Muscle layer of duodenum (tissue), 2 donors: Measurements from ENCODE around the gene RCOR3.
"Not testable (repeated sequence)": the region's sequence is repeated elsewhere in the genome, so short reads cannot be mapped to it uniquely, and the experiment has no call there.

Experiments
- H3K27ac ChIP-seq: one replicate; pipeline ENCODE4 v1.7.0; 2013; ENCODE audit warnings: mild to moderate bottlenecking, low read length
- H3K27me3 ChIP-seq: one replicate; pipeline ENCODE4 v1.7.0; 2013; ENCODE audit warnings: low read depth, mild to moderate bottlenecking, control low read depth, low read length
- H3K36me3 ChIP-seq, 2 donors: one replicate each; pipeline ENCODE4 v1.7.0; 2013; ENCODE audit warnings: low read length in 2 of 2, control low read depth in 1 of 2, mild to moderate bottlenecking in 1 of 2; ENCODE audit not compliant: insufficient read depth in 2 of 2, control insufficient read depth in 1 of 2
- H3K4me1 ChIP-seq, 2 donors: one replicate each; pipeline ENCODE4 v1.7.0; 2013; ENCODE audit warnings: low read length in 2 of 2, mild to moderate bottlenecking in 2 of 2, control low read depth in 1 of 2, moderate library complexity in 1 of 2; ENCODE audit not compliant: insufficient read depth in 2 of 2, control insufficient read depth in 1 of 2
- H3K4me3 ChIP-seq, 2 donors: one replicate each; pipeline ENCODE4 v1.7.0; 2013; ENCODE audit warnings: low read length in 2 of 2, low read depth in 1 of 2, mild to moderate bottlenecking in 1 of 2
- H3K9me3 ChIP-seq, 2 donors: one replicate each; pipeline ENCODE4 v1.7.0; 2013; ENCODE audit warnings: low read length in 2 of 2, control low read depth in 1 of 2, mild to moderate bottlenecking in 1 of 2; ENCODE audit not compliant: control insufficient read depth in 1 of 2
- donor health status: healthy.

RCOR3 gene

DNA sequence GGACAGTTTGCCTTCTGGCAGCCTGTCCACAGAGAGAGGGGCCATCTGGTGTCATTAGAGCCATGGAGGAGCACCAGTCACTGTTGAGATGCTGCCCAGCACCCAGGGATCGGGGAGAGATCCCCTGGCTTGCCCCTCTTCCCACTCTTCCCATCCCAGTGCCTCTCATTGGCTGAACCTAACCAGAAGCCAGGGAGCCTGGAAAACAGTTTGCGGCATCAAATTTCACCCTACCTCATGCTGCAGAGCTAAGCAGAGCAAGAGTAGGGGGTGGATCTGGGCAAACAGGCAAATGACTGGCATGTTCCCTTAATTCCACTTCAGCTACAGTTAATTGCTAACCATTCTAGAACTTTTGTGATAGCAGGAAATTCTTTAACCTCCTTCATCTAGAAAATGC is 86.6 kb downstream of the RCOR3 start:
- Histone ChIP-seq H3K36me3 (no peaks in the 10 kb centered on the region), H3K9me3 (no peaks in the 10 kb centered on the region), H3K27me3 (no peaks in the 10 kb centered on the region), H3K4me1 (peaks cover 0 to 6% of the 10 kb centered on the region in 2 donors), H3K27ac (no peak overlapping the region), H3K4me3 (no peak overlapping the region)

DNA sequence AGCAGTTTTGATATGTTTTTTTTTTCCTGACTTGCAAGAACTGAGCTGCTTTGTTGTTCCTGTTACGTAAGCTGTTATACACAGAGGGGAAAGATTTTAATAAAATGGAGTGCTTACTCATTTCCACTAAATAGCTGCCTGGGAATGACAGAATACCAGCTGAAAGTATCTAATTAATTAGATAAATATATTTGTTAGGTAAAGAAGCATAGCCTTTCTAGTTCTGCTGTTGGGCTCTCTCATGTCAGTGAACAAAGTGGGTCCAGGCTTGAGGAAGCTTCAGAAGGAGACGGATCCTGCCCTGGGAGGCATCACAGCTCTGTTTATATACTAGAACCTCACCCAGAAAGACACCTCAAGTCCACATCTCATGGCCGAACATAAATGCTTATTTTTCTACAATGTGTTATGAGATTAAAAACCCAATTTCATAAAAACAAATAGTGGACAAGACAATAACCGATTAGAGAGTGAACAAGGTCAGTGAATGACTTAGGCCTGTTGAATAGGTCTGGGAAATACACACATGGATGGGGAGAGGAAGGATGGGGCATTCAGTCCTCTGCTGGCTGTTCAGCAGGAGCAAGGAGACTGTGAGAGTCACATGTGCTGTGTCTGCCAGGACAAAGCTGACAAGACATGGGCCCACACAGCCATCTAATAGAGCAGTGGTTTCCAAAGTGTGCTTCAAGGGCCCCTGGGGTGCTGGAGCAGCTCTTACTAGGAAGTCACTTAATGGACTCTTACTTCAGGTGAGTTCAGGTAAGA is 88.1 kb downstream of the RCOR3 start:
- Histone ChIP-seq H3K4me3 (no peak overlapping the region), H3K4me1 (peaks cover 0 to 6% of the 10 kb centered on the region in 2 donors), H3K36me3 (peaks cover 0 to 3% of the 10 kb centered on the region in 2 donors), H3K9me3 (no peaks in the 10 kb centered on the region), H3K27me3 (no peaks in the 10 kb centered on the region), H3K27ac (no peak overlapping the region)

DNA sequence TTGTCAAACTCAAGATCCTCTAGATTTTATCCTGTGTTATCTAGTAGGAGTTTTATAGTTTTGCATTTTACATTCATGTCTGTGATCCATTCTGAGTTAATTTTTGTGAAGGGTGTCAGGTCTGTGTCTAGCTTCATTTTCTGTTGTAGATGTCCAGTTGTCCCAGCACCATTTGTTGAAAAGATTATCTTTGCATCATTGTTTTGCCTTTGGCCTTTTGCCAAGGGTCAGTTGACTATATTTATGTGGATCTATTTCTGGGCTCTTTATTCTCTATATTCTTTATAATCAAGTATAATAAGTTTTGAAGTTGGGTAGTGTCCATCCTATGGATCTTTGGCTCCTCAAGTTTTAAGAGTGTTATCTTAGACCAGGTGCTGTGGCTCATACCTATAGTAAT is 89.4 kb downstream of the RCOR3 start:
- Histone ChIP-seq H3K4me3 (no peak overlapping the region), H3K9me3 (no peaks in the 10 kb centered on the region), H3K27ac (no peak overlapping the region), H3K27me3 (no peaks in the 10 kb centered on the region), H3K4me1 (peaks cover 0 to 6% of the 10 kb centered on the region in 2 donors), H3K36me3 (peaks cover 0 to 7% of the 10 kb centered on the region in 2 donors)

DNA sequence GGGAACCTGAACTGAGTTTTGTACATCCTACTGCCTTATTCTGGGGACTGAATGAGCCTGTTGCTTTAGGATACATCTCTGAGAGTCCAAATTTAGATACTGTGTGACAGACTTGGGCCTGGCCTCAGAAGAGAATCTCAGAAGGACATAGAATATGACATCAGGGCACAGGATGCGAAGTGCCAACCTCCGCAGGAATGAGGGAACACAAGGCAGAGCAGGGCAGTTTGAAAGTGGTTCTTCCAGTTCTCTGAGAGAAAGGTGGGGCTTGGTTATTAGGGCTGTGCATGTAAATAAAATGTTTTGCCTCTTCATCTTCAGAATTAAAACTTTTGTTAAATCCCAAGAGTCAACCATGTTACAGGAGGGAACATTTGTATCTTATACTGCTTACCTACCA is 90.6 kb downstream of the RCOR3 start:
- H3K27ac ChIP-seq: no peak overlapping the region

DNA sequence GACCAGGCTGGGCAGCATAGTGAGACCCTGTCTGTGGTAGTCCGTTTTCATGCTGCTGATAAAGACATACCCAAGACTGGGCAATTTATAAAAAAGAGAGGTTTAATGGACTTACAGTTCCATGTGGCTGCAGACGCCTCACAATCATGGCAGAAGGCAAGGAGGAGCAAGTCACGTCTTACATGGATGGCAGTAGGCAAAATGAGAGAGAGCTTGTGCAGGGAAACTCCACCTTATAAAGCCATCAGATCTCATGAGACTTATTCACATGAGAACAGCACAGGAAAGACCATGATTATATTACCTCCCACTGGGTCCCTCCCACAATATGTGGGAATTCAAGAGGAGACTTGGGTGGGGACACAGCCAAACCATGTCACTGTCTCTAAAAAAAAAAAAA is 92.9 kb downstream of the RCOR3 start:
- H3K4me3 ChIP-seq, H3K9me3 ChIP-seq, H3K27ac ChIP-seq, H3K27me3 ChIP-seq, H3K4me1 ChIP-seq: not testable (repeated sequence)
- H3K36me3 ChIP-seq: peaks cover 13 to 37% of the 10 kb centered on the region in 2 donors

More for the DNA sequence above, 90.6 kb downstream of the RCOR3 start:
- H3K9me3 ChIP-seq: no peaks in the 10 kb centered on the region
- H3K4me3 ChIP-seq: no peak overlapping the region
- peaks cover 6 to 18% of the 10 kb centered on the region in 2 donors for H3K36me3 ChIP-seq
- no peaks in the 10 kb centered on the region for H3K27me3 ChIP-seq
- H3K4me1 ChIP-seq: peaks cover 0 to 6% of the 10 kb centered on the region in 2 donors

DNA sequence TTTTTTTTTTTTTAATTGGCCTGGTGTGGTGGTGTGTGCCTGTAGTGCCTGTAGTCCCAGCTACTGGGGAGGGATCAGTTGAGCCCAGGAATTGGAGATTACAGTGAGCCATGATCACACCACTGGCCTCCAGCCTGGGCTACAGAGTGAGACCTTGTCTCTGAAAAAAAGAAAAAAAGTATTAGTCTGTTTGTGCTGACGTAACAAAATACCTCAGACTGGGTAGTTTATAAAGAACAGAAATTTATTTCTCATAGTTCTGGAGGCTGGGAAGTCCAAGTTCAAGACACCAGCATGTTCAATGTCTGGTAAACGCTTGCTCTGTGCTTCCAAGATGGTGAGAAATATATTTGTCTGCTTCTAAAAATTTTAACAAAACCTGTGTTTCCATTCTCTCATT is 93.3 kb downstream of the RCOR3 start:
- no peaks in the 10 kb centered on the region for H3K9me3 ChIP-seq
- H3K4me3 ChIP-seq: no peak overlapping the region
- H3K27me3 ChIP-seq: no peaks in the 10 kb centered on the region
- no peak overlapping the region for H3K27ac ChIP-seq
- peaks cover 0 to 5% of the 10 kb centered on the region in 2 donors for H3K4me1 ChIP-seq
- H3K36me3 ChIP-seq: peaks cover 13 to 37% of the 10 kb centered on the region in 2 donors

DNA sequence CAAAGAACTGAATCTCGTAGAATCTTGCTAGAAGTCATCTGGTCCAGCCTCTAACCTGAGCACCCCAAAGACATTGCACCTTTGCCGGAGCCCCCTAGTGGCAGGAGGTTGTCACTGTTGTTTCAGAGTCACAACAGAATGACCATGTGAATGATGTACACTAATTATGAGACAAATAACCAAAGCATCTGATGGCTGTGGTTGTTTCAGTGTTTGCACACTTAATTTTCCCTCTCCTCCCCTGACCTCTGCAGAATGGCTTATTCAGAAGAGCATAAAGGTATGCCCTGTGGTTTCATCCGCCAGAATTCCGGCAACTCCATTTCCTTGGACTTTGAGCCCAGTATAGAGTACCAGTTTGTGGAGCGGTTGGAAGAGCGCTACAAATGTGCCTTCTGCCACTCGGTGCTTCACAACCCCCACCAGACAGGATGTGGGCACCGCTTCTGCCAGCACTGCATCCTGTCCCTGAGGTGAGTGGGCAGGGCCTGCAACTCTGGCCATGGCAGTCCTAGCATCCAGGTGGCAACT is 93.9 kb downstream of the RCOR3 start:
- H3K4me3 ChIP-seq: no peak overlapping the region
- no peak overlapping the region for H3K27ac ChIP-seq
- H3K9me3 ChIP-seq: no peaks in the 10 kb centered on the region

DNA sequence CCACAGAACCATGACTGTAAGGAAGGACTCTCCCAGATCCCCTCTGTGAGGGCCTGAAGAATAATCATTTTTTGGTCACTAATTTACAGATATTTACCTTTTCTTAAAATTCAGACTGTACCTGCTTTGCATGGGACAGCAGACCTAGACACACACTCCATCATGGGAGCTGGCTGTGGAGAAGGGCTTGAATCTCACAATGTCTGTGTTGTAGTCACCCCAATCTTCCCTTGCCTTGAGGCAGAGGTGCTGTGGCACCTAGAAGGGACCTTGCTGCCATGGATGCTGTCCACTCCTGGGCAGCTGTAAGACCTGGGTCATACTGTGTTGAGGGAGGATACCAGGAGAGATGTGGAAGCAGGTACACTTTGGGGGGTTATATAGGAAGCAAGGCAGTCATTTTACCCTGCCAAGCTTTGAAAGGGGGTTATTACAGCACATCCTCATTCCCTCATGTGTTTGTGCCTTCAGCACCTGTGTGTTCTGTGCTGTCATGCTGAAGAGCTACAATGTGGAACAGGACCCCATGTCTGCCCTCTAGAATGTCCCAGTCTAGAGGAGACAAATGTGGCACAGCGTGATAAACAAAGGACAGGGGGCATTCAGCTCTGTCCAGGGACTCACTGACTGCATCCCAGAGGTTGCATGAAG is 94.5 kb downstream of the RCOR3 start:
- no peaks in the 10 kb centered on the region for H3K27me3 ChIP-seq
- no peak overlapping the region for H3K27ac ChIP-seq
- no peaks in the 10 kb centered on the region for H3K9me3 ChIP-seq
- H3K36me3 ChIP-seq: peaks cover 13 to 37% of the 10 kb centered on the region in 2 donors
- H3K4me1 ChIP-seq: no peaks in the 10 kb centered on the region
- H3K4me3 ChIP-seq: no peak overlapping the region

More for the DNA sequence above, 93.9 kb downstream of the RCOR3 start:
- Histone ChIP-seq H3K27me3 (no peaks in the 10 kb centered on the region), H3K36me3 (peaks cover 13 to 37% of the 10 kb centered on the region in 2 donors), H3K4me1 (no peaks in the 10 kb centered on the region)

DNA sequence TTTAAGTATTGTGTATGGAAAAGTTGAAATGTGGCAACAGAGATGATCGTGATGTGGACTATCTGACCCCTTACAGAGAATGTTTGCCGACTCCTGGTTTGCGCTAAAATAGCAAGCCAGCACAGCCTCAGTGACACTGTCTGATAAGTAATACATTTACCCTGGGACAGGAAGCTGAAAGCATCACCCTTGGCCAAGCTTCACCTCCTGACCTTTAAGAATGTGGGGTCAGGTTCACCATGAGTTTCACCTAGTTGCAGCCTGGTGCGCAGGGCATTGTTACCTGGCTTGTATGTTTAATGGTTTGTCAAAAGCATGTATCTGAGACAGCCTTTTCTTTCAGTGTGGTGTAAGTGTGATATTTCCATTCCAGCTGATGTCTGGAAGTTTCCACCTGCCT is 96.7 kb downstream of the RCOR3 start:
- Histone ChIP-seq H3K4me3 (no peak overlapping the region), H3K4me1 (no peaks in the 10 kb centered on the region), H3K36me3 (peaks cover 25 to 57% of the 10 kb centered on the region in 2 donors), H3K27me3 (no peaks in the 10 kb centered on the region), H3K27ac (no peak overlapping the region), H3K9me3 (no peaks in the 10 kb centered on the region)

DNA sequence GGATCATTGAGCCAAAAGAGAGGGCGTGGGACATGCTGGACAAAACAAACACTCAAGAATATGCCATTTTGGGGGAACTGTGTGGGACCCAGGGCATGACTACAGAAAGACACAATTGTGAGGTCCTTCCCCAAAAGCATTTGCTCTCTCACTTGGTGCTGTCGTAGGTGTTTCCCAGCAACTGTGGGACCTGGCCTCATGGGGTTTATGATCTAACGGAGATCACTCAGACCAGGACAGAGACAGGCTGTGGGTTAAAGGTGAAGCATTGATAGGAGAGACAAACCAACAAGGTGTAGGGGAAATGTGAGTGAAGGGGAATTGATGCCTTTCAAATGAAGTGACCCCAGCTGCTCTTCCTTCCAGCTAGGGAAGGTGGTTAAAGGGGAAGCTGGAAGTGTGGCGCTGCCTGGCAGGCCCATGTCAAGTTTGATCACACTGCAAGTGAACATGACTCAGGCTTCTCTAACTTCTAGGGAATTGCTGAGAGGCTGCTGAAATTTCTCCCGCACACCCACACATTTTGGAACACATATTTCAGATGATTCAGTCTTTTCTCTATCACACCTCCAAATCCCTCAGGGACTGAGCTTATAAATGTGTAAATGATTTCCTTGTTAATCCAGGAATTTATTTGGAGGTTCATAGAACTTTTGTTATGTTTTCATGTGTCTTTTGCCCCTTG is 97.7 kb downstream of the RCOR3 start:
- Histone ChIP-seq H3K27me3 (no peaks in the 10 kb centered on the region), H3K9me3 (no peaks in the 10 kb centered on the region), H3K36me3 (peaks cover 29 to 57% of the 10 kb centered on the region in 2 donors)

DNA sequence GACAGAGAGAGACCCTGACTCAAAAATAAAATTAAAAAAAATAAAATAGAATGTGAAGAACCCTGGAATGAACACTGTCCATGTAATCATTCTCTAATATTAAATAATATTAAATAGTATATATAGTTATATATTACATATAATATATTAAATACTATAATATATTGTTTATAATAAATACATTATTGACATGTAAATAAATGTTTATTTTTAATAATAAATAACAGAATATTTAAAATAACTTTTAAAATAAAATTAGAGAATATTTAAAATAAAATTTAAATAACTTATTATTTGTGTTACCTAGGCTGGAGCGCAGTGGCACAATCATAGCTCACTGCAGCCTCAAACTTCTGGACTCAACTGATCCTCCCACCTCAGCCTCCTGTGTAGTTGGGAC is 99.5 kb downstream of the RCOR3 start:
- Histone ChIP-seq H3K27me3 (no peaks in the 10 kb centered on the region), H3K4me3 (no peak overlapping the region), H3K27ac (no peak overlapping the region), H3K36me3 (peaks cover 29 to 51% of the 10 kb centered on the region in 2 donors), H3K4me1 (no peaks in the 10 kb centered on the region), H3K9me3 (no peaks in the 10 kb centered on the region)

More for the DNA sequence above, 97.7 kb downstream of the RCOR3 start:
- Histone ChIP-seq H3K27ac (no peak overlapping the region), H3K4me3 (no peak overlapping the region), H3K4me1 (no peaks in the 10 kb centered on the region)
